Mesenchymal stem cell (in vitro differentiated cells and primary cell): ENCODE results near the gene ZNF618.

Experiments used
- DNase-seq: peaks from one replicate; pipeline ENCODE4 v3.0.0-alpha.2; 2013
- H2AFZ ChIP-seq: one replicate; pipeline ENCODE4 v1.6.1; 2013; ENCODE audit warnings: low read depth, mild to moderate bottlenecking, control low read depth, inconsistent platforms, low read length, moderate library complexity
- H2AK5ac ChIP-seq: 2 replicates; pipeline ENCODE4 v1.6.1; 2013; ENCODE audit warnings: low read length, moderate library complexity, mild to moderate bottlenecking, inconsistent platforms; ENCODE audit not compliant: severe bottlenecking
- H2BK120ac ChIP-seq: one replicate; pipeline ENCODE4 v1.6.1; 2013; ENCODE audit warnings: low read depth, mild to moderate bottlenecking, inconsistent platforms, low read length, moderate library complexity
- H2BK12ac ChIP-seq, 2 experiments: one replicate each; pipeline ENCODE4 v1.6.1; 2013; ENCODE audit warnings: inconsistent platforms in 2 of 2, low read length in 2 of 2, mild to moderate bottlenecking in 2 of 2, moderate library complexity in 2 of 2, control low read depth in 1 of 2
- H2BK15ac ChIP-seq: one replicate; pipeline ENCODE4 v1.6.1; 2013; ENCODE audit warnings: mild to moderate bottlenecking, low read depth, inconsistent platforms; ENCODE audit not compliant: poor library complexity, severe bottlenecking
- H2BK5ac ChIP-seq: 2 replicates; pipeline ENCODE4 v1.6.1; 2013; ENCODE audit warnings: low read depth, mild to moderate bottlenecking, low read length, control low read depth, inconsistent platforms; ENCODE audit not compliant: poor library complexity, severe bottlenecking
- H3K14ac ChIP-seq, 2 experiments: one replicate each; pipeline ENCODE4 v1.6.1; 2013; ENCODE audit warnings: inconsistent platforms in 2 of 2, low read length in 2 of 2, control low read depth in 1 of 2, mild to moderate bottlenecking in 1 of 2, moderate library complexity in 1 of 2
- H3K18ac ChIP-seq, 2 experiments: one replicate each; pipeline ENCODE4 v1.6.1; 2013; ENCODE audit warnings: inconsistent platforms in 2 of 2, low read length in 2 of 2, control low read depth in 1 of 2, low read depth in 1 of 2, mild to moderate bottlenecking in 1 of 2
- H3K23ac ChIP-seq, 2 experiments: one replicate each; pipeline ENCODE4 v1.6.1; 2013; ENCODE audit warnings: inconsistent platforms in 2 of 2, low read length in 2 of 2, mild to moderate bottlenecking in 2 of 2, moderate library complexity in 2 of 2, control low read depth in 1 of 2
- H3K27ac ChIP-seq: 2 replicates; pipeline ENCODE4 v1.5.1; 2013; ENCODE audit warnings: mild to moderate bottlenecking, moderate library complexity, low read length, control low read depth, inconsistent platforms; ENCODE audit not compliant: poor library complexity, severe bottlenecking
- H3K27me3 ChIP-seq, 2 experiments: 2 replicates each; pipeline versions ENCODE4 v1.6.1 to v1.7.0; 2013; ENCODE audit warnings: low read length in 2 of 2, mild to moderate bottlenecking in 2 of 2, moderate library complexity in 2 of 2, control low read depth in 1 of 2, inconsistent platforms in 1 of 2; ENCODE audit not compliant: control insufficient read depth in 1 of 2, insufficient read depth in 1 of 2
- H3K36me3 ChIP-seq, 2 experiments: 2 replicates each; pipeline versions ENCODE4 v1.6.1 to v1.7.0; 2013; ENCODE audit warnings: low read length in 2 of 2, control low read depth in 1 of 2, inconsistent platforms in 1 of 2, low read depth in 1 of 2, mild to moderate bottlenecking in 1 of 2; ENCODE audit not compliant: insufficient read depth in 2 of 2, control insufficient read depth in 1 of 2
- H3K4ac ChIP-seq, 2 experiments: one replicate each; pipeline ENCODE4 v1.6.1; 2013; ENCODE audit warnings: inconsistent platforms in 2 of 2, low read length in 2 of 2, mild to moderate bottlenecking in 2 of 2, moderate library complexity in 2 of 2, control low read depth in 1 of 2, low read depth in 1 of 2
- H3K4me1 ChIP-seq: 2 replicates; pipeline ENCODE4 v1.6.1; 2013; ENCODE audit warnings: low read depth, low read length, control low read depth; ENCODE audit not compliant: control insufficient read depth, insufficient read depth
- H3K4me2 ChIP-seq: 2 replicates; pipeline ENCODE4 v1.6.1; 2013; ENCODE audit warnings: low read length, mild to moderate bottlenecking, inconsistent platforms; ENCODE audit not compliant: poor library complexity, severe bottlenecking
- H3K4me3 ChIP-seq, 2 experiments: 2 replicates each; pipeline versions ENCODE4 v1.5.1 to v1.7.0; 2013; ENCODE audit warnings: low read length in 2 of 2, mild to moderate bottlenecking in 2 of 2, control low read depth in 1 of 2, low read depth in 1 of 2; ENCODE audit not compliant: insufficient read depth in 1 of 2
- H3K79me1 ChIP-seq: replicated peaks from 2 replicates; pipeline ENCODE4 v1.6.1; 2013; ENCODE audit warnings: mild to moderate bottlenecking, control low read depth, low read length, inconsistent platforms; ENCODE audit not compliant: poor library complexity, severe bottlenecking
- H3K9ac ChIP-seq: 2 replicates; pipeline ENCODE4 v1.7.0; 2013; ENCODE audit warnings: mild to moderate bottlenecking, low read length, moderate library complexity
- H3K9me3 ChIP-seq: 2 replicates; pipeline ENCODE4 v1.7.0; 2013; ENCODE audit warnings: mild to moderate bottlenecking, low read length; ENCODE audit not compliant: control insufficient read depth
- H4K8ac ChIP-seq: one replicate; pipeline ENCODE4 v1.6.1; 2013; ENCODE audit warnings: inconsistent platforms, mild to moderate bottlenecking, low read length, moderate library complexity
- H4K91ac ChIP-seq: one replicate; pipeline ENCODE4 v1.6.1; 2013; ENCODE audit warnings: mild to moderate bottlenecking, low read length, inconsistent platforms
- WGBS: methylation state at CpG from one replicate; pipeline ENCODE4 v1.1.7; 2013; ENCODE audit warnings: mixed read lengths; 5-methylcytosine and 5-hydroxymethylcytosine counted together

ZNF618 gene

DNA sequence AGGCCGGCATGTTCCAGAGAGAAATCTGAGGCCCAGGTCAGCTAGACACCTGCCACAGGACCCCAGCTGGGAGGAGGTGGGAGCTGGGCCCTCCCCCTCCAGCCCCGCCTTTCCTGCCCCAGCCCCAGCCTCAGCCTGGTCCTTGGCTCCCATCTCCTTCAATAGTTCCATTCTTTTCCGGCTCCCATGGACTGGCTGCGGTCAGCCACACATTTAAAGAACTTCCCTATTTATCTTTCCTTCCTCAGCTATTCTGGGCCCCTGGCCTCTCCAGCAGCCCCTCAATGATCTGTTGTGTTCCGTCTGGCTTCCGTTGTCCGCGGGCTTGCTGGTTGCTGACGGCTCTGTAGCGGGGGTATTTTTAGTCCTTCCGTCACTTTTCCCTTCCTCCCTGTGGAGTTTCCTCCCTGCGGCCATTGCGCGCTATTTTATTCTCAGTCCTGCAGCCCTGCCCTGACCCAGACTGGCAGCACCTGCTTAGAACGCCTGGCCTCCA, 128.2 kb downstream of the ZNF618 start:
- H3K23ac ChIP-seq: no peak overlapping the region
- peaks cover 35% of the 10 kb centered on the region for H3K79me1 ChIP-seq
- no peak overlapping the region for H2AFZ ChIP-seq
- H2AK5ac ChIP-seq: no peak overlapping the region
- H4K8ac ChIP-seq: no peak overlapping the region
- 95% methylated on average over 15 of the region's 15 CpGs for WGBS
- no peak overlapping the region for H3K14ac ChIP-seq
- no peaks in the 10 kb centered on the region for H3K27me3 ChIP-seq
- H3K27ac ChIP-seq: no peak overlapping the region
- H3K9me3 ChIP-seq: no peaks in the 10 kb centered on the region
- no peak overlapping the region for H3K4ac ChIP-seq
- H2BK120ac ChIP-seq: no peak overlapping the region
- H2BK5ac ChIP-seq: no peak overlapping the region
- no peak overlapping the region for H3K9ac ChIP-seq
- H3K4me2 ChIP-seq: no peak overlapping the region
- no peak for DNase-seq
- H2BK12ac ChIP-seq: no peak overlapping the region
- H3K4me3 ChIP-seq: no peak overlapping the region
- no peak overlapping the region for H3K18ac ChIP-seq
- H3K36me3 ChIP-seq: peaks cover 87 to 89% of the 10 kb centered on the region in 2 experiments
- no peak overlapping the region for H2BK15ac ChIP-seq
- H3K4me1 ChIP-seq: peaks cover 6% of the 10 kb centered on the region
- H4K91ac ChIP-seq: no peak overlapping the region

DNA sequence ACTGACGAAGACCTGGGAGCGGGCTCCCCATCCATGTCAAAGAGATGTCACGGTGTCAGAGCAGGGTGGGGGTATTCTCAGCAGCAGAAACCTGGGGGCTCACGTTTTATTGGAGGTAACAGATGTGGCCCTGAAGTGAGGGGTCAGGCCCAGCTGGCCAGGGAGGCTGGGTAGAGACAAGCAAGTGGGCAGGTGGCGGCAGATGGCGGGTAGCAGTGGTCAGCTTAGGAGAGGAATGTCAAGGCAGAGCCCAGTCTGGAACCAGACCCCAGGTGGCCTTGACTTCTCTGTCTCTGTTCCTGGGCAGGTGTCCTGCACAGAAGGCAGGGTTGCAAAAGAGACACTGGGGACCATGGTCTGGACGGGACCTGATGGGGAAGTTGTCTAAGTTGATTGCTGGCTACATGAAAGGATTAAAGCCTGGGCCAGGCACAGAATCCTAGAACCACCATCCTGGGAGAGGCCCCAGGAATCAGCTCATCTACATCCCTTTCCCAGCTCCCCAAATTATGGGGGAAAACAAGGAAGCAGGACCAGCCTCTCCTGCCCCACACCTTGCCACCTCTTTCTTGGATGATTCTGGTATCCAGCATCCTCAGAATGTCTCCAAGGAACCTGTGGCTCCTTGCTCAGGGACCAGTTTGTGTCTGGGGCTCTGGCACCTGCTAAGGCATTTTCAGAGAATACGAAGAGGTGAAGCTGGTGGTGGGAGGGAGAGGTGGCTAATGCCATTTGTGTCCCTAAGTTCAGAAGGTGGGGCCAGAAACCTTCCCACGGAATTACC, 129.5 kb downstream of the ZNF618 start:
- no peak for DNase-seq
- H2AK5ac ChIP-seq: no peak overlapping the region
- no peak overlapping the region for H3K4me2 ChIP-seq
- H3K79me1 ChIP-seq: peaks cover 25% of the 10 kb centered on the region
- no peak overlapping the region for H2BK15ac ChIP-seq
- H4K8ac ChIP-seq: no peak overlapping the region
- H2BK12ac ChIP-seq: no peak overlapping the region
- H3K9ac ChIP-seq: no peak overlapping the region
- H3K4me1 ChIP-seq: peaks cover 2% of the 10 kb centered on the region
- WGBS: 89% methylated on average over 9 of the region's 9 CpGs
- H3K14ac ChIP-seq: no peak overlapping the region
- H2BK120ac ChIP-seq: no peak overlapping the region
- H3K9me3 ChIP-seq: no peaks in the 10 kb centered on the region
- H3K4ac ChIP-seq: no peak overlapping the region
- H3K27ac ChIP-seq: no peak overlapping the region
- H3K4me3 ChIP-seq: no peak overlapping the region
- no peak overlapping the region for H3K23ac ChIP-seq
- H3K36me3 ChIP-seq: peaks cover 80 to 91% of the 10 kb centered on the region in 2 experiments
- H2AFZ ChIP-seq: no peak overlapping the region
- no peaks in the 10 kb centered on the region for H3K27me3 ChIP-seq
- no peak overlapping the region for H4K91ac ChIP-seq
- H2BK5ac ChIP-seq: no peak overlapping the region
- H3K18ac ChIP-seq: no peak overlapping the region

DNA sequence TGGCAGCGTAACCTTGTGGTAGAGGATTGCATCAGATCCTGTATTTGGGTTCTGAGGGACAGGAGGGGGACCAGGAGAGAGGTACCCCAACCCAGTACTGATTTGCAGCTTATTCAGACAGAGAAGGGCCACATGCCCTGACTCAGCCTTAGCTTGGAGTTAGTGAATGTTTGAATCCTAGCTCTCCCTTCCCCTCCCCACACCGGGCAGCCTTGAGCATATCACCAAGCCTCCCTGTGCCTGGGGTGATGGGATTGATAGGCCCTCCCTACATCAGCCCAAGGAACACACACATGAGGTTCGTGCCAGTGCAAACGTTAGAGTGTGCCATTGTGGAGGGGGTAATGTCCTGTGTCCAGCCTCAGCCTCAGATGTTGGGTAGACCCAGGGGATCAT, 130.0 kb downstream of the ZNF618 start:
- Histone ChIP-seq H3K14ac (no peak overlapping the region), H3K36me3 (peaks cover 74 to 94% of the 10 kb centered on the region in 2 experiments), H4K8ac (no peak overlapping the region), H3K4me1 (peaks cover 2% of the 10 kb centered on the region), H3K4me3 (no peak overlapping the region), H2AFZ (no peak overlapping the region), H3K79me1 (peaks cover 20% of the 10 kb centered on the region), H3K18ac (no peak overlapping the region), H3K23ac (no peak overlapping the region), H2BK5ac (no peak overlapping the region), H3K4ac (no peak overlapping the region), H3K9ac (no peak overlapping the region), H3K27ac (no peak overlapping the region), H3K27me3 (no peaks in the 10 kb centered on the region), H2AK5ac (no peak overlapping the region), H2BK120ac (no peak overlapping the region), H2BK15ac (no peak overlapping the region), H3K4me2 (no peak overlapping the region), H2BK12ac (no peak overlapping the region), H4K91ac (no peak overlapping the region), H3K9me3 (no peaks in the 10 kb centered on the region)
- 100% methylated on average over 3 of the region's 4 CpGs for WGBS
- DNase-seq: no peak

DNA sequence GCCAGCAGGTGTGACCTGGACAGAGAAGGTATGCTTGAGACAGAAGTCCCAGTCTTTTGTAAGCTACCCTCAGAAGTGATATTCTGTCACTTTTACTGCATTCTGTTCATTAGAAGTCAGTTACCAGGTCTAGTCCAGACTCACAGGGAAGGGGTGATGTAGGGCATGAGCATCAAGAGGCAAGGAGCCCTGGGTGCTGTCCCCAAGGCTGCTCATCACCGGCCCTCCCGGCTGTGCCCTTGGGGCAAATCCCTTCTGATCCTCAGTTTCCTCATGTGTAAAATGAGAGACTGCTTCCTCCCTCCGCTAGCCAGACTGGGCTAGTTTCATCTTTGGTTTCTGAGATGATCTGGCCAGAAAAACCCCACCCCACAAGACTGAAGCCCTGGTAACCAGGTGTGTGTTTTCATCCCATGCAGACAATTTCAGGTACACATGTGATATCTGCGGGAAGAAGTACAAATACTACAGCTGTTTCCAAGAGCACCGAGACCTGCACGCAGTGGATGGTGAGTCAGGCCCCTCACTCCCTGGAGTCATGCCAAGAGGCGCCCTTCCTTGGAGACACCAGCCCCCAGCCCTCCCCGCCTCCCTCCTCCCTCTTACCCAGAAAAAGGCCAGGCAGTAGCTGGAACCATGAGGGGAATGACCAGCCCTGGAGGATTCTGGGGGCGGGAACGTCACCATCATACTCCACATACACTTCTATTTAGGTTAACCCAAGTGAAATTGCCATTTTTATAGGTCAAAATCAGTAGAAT, 131.0 kb downstream of the ZNF618 start:
- Histone ChIP-seq H4K8ac (no peak overlapping the region), H3K23ac (no peak overlapping the region), H2BK15ac (no peak overlapping the region), H3K18ac (no peak overlapping the region), H2BK120ac (no peak overlapping the region), H2BK12ac (no peak overlapping the region), H3K79me1 (peaks cover 16% of the 10 kb centered on the region), H3K14ac (no peak overlapping the region), H2AFZ (no peak overlapping the region), H3K9me3 (no peaks in the 10 kb centered on the region), H2AK5ac (no peak overlapping the region), H3K4ac (no peak overlapping the region), H3K4me3 (no peak overlapping the region), H3K27me3 (no peaks in the 10 kb centered on the region), H3K4me2 (no peak overlapping the region), H3K4me1 (peaks cover 2% of the 10 kb centered on the region), H3K36me3 (peaks cover 72 to 95% of the 10 kb centered on the region in 2 experiments), H3K9ac (no peak overlapping the region), H4K91ac (no peak overlapping the region), H3K27ac (no peak overlapping the region), H2BK5ac (no peak overlapping the region)
- no peak for DNase-seq
- WGBS: 94% methylated on average over 7 of the region's 10 CpGs
